ENCODE data around the gene IL1RAPL2. TPM values are rescaled to one million over a fixed set of nuclear protein-coding genes. Genes with fewer than 3 reads are reported as not detected.
"Not testable (repeated sequence)": the region's sequence is repeated elsewhere in the genome, so short reads cannot be mapped to it uniquely, and the experiment has no call there.

Gene IL1RAPL2
- total RNA-seq, 1 donor from 2014 or later: not detected

GRCh38 chrX:105038672-105039328, 472.8 kb downstream of the IL1RAPL2 start:
- no peak for ATAC-seq

GRCh38 chrX:105050921-105051320, 484.9 kb downstream of the IL1RAPL2 start:
- ATAC-seq: no peak

- ATAC-seq: no peak
These were observed 485.4 kb downstream of the IL1RAPL2 start for GRCh38 chrX:105051364-105051763.

GRCh38 chrX:105052926-105053325, 486.9 kb downstream of the IL1RAPL2 start:
- no peak for ATAC-seq

- ATAC-seq: no peak
These were observed 497.7 kb downstream of the IL1RAPL2 start for GRCh38 chrX:105063743-105064142.

GRCh38 chrX:105098201-105098600, 532.2 kb downstream of the IL1RAPL2 start:
- no peak for ATAC-seq

- no peak for ATAC-seq
These were observed 532.8 kb downstream of the IL1RAPL2 start for GRCh38 chrX:105098812-105099211.

GRCh38 chrX:105101378-105101777, 535.4 kb downstream of the IL1RAPL2 start:
- no peak for ATAC-seq

GRCh38 chrX:105109936-105110335, 543.9 kb downstream of the IL1RAPL2 start:
- no peak for ATAC-seq

GRCh38 chrX:105114554-105115130, 548.6 kb downstream of the IL1RAPL2 start:
- no peak for ATAC-seq

GRCh38 chrX:105115596-105116320, 549.8 kb downstream of the IL1RAPL2 start:
- ATAC-seq: not testable (repeated sequence)

- ATAC-seq: no peak
These were observed 550.5 kb downstream of the IL1RAPL2 start for GRCh38 chrX:105116486-105116885.

GRCh38 chrX:105117621-105118020, 551.6 kb downstream of the IL1RAPL2 start:
- no peak for ATAC-seq

- ATAC-seq: no peak
These were observed 554.5 kb downstream of the IL1RAPL2 start for GRCh38 chrX:105120463-105120862.

GRCh38 chrX:105121186-105121585, 555.2 kb downstream of the IL1RAPL2 start:
- ATAC-seq: no peak

- ATAC-seq: no peak
These were observed 560.2 kb downstream of the IL1RAPL2 start for GRCh38 chrX:105126201-105126600.

- ATAC-seq: no peak
These were observed 568.3 kb downstream of the IL1RAPL2 start for GRCh38 chrX:105134273-105134672.

GRCh38 chrX:105136786-105137185, 570.8 kb downstream of the IL1RAPL2 start:
- ATAC-seq: no peak

GRCh38 chrX:105150036-105150435, 584.0 kb downstream of the IL1RAPL2 start:
- ATAC-seq: no peak

- no peak for ATAC-seq
These were observed 584.6 kb downstream of the IL1RAPL2 start for GRCh38 chrX:105150557-105150956.

- ATAC-seq: no peak
These were observed 601.2 kb downstream of the IL1RAPL2 start for GRCh38 chrX:105167233-105167632.

GRCh38 chrX:105168577-105168976, 602.6 kb downstream of the IL1RAPL2 start:
- no peak for ATAC-seq

GRCh38 chrX:105173071-105173470, 607.1 kb downstream of the IL1RAPL2 start:
- ATAC-seq: no peak

GRCh38 chrX:105179644-105180043, 613.6 kb downstream of the IL1RAPL2 start:
- no peak for ATAC-seq

All from esophagus mucosa (tissue), 1 donor.